Activated CD4-positive, alpha-beta T cell treated with anti-CD3 and anti-CD28 coated beads, Interleukin-2, Interleukin-4, amounts not matched to agents 100 ng/mL and 50 ng/mL, durations not matched to agents 16 hours and 8 hours (primary cell): Measurements from ENCODE around the gene TRIM17.
A peak's percentile ranks its signal among the peaks of the same experiment; 100 is the strongest.

Experiments used
- DNase-seq: peaks from one replicate; pipeline ENCODE4 v3.0.0-alpha.2; 2020; ENCODE audit warnings: low spot score

The TRIM17 gene

GRCh38 chr1:228366866-228367741 lies 49.6 kb downstream of the TRIM17 start:
- DNase-seq, result no peak

GRCh38 chr1:228366062-228366865 lies 50.4 kb downstream of the TRIM17 start:
- DNase-seq, result no peak

GRCh38 chr1:228365271-228366061 lies 51.2 kb downstream of the TRIM17 start:
- DNase-seq, result no peak

- no peak for DNase-seq
These were observed 51.9 kb downstream of the TRIM17 start for GRCh38 chr1:228364706-228365213.

GRCh38 chr1:228364068-228364705 lies 52.5 kb downstream of the TRIM17 start:
- DNase-seq, result no peak

GRCh38 chr1:228363686-228364067 lies 53.0 kb downstream of the TRIM17 start:
- no peak for DNase-seq

GRCh38 chr1:228362884-228363450 lies 53.7 kb downstream of the TRIM17 start:
- no peak for DNase-seq

GRCh38 chr1:228362141-228362883 lies 54.3 kb downstream of the TRIM17 start:
- no peak for DNase-seq

- no peak for DNase-seq
These were observed 55.1 kb downstream of the TRIM17 start for GRCh38 chr1:228361314-228362140.

GRCh38 chr1:228360533-228361313 lies 55.9 kb downstream of the TRIM17 start:
- DNase-seq, result no peak

GRCh38 chr1:228359613-228360532 lies 56.8 kb downstream of the TRIM17 start:
- DNase-seq, result no peak

GRCh38 chr1:228358764-228359612 lies 57.7 kb downstream of the TRIM17 start:
- DNase-seq, result no peak

GRCh38 chr1:228358039-228358763 lies 58.5 kb downstream of the TRIM17 start:
- DNase-seq, result peak; percentile 24
